ENCODE results near the gene CFAP61.
A peak's percentile ranks its signal among the peaks of the same experiment; 100 is the strongest.

Gene CFAP61

GRCh38 chr20:20018366-20018765 is 34.0 kb upstream of the CFAP61 start:
- TF ChIP-seq, protein P1, sequence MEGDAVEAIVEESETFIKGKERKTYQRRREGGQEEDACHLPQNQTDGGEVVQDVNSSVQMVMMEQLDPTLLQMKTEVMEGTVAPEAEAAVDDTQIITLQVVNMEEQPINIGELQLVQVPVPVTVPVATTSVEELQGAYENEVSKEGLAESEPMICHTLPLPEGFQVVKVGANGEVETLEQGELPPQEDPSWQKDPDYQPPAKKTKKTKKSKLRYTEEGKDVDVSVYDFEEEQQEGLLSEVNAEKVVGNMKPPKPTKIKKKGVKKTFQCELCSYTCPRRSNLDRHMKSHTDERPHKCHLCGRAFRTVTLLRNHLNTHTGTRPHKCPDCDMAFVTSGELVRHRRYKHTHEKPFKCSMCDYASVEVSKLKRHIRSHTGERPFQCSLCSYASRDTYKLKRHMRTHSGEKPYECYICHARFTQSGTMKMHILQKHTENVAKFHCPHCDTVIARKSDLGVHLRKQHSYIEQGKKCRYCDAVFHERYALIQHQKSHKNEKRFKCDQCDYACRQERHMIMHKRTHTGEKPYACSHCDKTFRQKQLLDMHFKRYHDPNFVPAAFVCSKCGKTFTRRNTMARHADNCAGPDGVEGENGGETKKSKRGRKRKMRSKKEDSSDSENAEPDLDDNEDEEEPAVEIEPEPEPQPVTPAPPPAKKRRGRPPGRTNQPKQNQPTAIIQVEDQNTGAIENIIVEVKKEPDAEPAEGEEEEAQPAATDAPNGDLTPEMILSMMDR (IDR thresholded peaks at IDR 0.05; ENCODE audit: low read depth, low read length) = no peak
- H3K27me3 ChIP-seq (ENCODE audit: insufficient read depth, low read depth, severe bottlenecking) = no peaks in the 10 kb centered on the region
- peaks cover 18% of the 10 kb centered on the region for H3K36me3 ChIP-seq
- no peak for DNase-seq
- H3K27ac ChIP-seq = no peak overlapping the region
- peak overlapping the region; percentile 96; the same call in 1 of the 2 replicates for H3K4me3 ChIP-seq (ENCODE audit: low read depth, low read length)
- no peaks in the 10 kb centered on the region for H3K9me3 ChIP-seq (ENCODE audit: severe bottlenecking)

DNA sequence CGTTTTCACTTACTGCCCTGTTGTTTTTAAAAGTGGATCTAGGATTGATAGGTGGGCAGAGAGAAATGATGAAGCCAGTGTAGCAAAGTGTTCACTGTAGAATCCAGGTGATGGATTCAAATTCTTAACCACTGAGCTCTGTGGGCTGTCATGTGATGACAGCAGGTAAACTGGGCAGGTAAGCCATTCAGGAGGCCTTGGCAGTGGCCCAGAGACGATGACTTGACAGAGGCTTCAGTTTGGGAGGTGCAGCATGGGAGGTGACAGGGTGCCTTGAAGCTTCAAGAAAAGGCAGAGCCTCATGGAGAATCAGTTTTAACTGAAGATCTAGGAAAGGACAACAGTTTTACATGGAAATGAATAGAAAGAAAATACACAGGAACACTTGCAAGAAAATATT is 33.2 kb upstream of the CFAP61 start:
- Histone ChIP-seq H3K9me3 (ENCODE audit: severe bottlenecking) (no peaks in the 10 kb centered on the region), H3K27ac (no peak overlapping the region), H3K36me3 (peaks cover 18% of the 10 kb centered on the region), H3K27me3 (ENCODE audit: insufficient read depth, low read depth, severe bottlenecking) (no peaks in the 10 kb centered on the region), H3K4me3 (ENCODE audit: low read depth, low read length) (no peak overlapping the region)
- TF ChIP-seq, protein P1 (IDR thresholded peaks at IDR 0.05; ENCODE audit: low read depth, low read length) = no peak
- no peak for DNase-seq

DNA sequence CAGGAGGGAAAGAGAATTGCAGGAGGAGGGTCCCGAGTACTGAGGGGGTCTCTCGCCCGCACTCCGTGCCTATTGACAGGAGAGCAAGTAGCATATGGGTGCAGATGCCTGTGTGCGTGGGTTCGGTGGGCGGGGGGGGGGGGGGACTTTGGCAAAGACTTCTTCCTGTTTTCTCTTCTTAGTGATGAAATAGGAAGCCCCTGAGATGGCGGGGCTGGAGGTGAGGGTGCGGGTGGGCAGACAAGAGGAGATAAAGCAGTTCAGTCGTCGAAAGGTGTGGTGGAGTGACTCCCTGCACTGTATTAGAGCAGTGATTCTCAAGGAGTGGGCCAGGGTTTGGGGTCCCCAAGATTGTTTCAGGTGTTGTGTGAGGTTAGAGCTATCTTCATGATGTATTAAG is 31.4 kb upstream of the CFAP61 start:
- no peak for DNase-seq
- no peaks in the 10 kb centered on the region for H3K27me3 ChIP-seq (ENCODE audit: insufficient read depth, low read depth, severe bottlenecking)
- peaks cover 21% of the 10 kb centered on the region for H3K36me3 ChIP-seq
- H3K4me3 ChIP-seq (ENCODE audit: low read depth, low read length) = no peak overlapping the region
- H3K27ac ChIP-seq = no peak overlapping the region
- TF ChIP-seq, protein P1 (IDR thresholded peaks at IDR 0.05; ENCODE audit: low read depth, low read length) = no peak
- no peaks in the 10 kb centered on the region for H3K9me3 ChIP-seq (ENCODE audit: severe bottlenecking)

GRCh38 chr20:20021835-20022234 is 30.5 kb upstream of the CFAP61 start:
- H3K9me3 ChIP-seq (ENCODE audit: severe bottlenecking) = no peaks in the 10 kb centered on the region
- H3K4me3 ChIP-seq (ENCODE audit: low read depth, low read length) = no peak overlapping the region
- DNase-seq = no peak
- H3K36me3 ChIP-seq = peaks cover 24% of the 10 kb centered on the region
- H3K27me3 ChIP-seq (ENCODE audit: insufficient read depth, low read depth, severe bottlenecking) = no peaks in the 10 kb centered on the region
- H3K27ac ChIP-seq = no peak overlapping the region
- TF ChIP-seq, protein P1 (IDR thresholded peaks at IDR 0.05; ENCODE audit: low read depth, low read length) = no peak

- no peak overlapping the region for H3K4me3 ChIP-seq (ENCODE audit: low read depth, low read length)
- no peak overlapping the region for H3K27ac ChIP-seq
- no peaks in the 10 kb centered on the region for H3K27me3 ChIP-seq (ENCODE audit: insufficient read depth, low read depth, severe bottlenecking)
- H3K36me3 ChIP-seq = peaks cover 28% of the 10 kb centered on the region
- H3K9me3 ChIP-seq (ENCODE audit: severe bottlenecking) = no peaks in the 10 kb centered on the region
- TF ChIP-seq, protein P1 (IDR thresholded peaks at IDR 0.05; ENCODE audit: low read depth, low read length) = no peak
- DNase-seq = no peak
Observed at GRCh38 chr20:20022498-20022897, 29.8 kb upstream of the CFAP61 start.

DNA sequence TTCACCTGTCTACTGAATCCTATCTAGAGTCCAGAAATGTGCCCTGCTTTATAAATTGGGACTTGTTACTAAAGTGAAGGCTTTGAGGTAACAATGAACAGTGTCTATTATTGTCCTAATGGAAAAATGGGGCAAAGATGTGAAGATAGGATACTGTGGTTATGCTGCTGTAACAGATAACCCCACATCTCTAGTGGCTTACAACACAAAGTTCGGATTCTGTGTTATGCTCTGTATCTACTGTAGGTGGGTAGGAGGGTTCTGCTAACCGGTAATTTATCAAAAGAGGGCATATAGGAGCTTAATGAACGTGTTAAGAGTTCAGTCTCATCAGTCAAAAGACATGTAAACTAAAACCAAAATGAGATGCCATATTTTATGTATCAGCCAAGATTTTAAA is 28.9 kb upstream of the CFAP61 start:
- DNase-seq = no peak
- Histone ChIP-seq H3K9me3 (ENCODE audit: severe bottlenecking) (no peaks in the 10 kb centered on the region), H3K27ac (no peak overlapping the region), H3K27me3 (ENCODE audit: insufficient read depth, low read depth, severe bottlenecking) (no peaks in the 10 kb centered on the region), H3K4me3 (ENCODE audit: low read depth, low read length) (no peak overlapping the region), H3K36me3 (peaks cover 37% of the 10 kb centered on the region)
- TF ChIP-seq, protein P1 (IDR thresholded peaks at IDR 0.05; ENCODE audit: low read depth, low read length) = no peak
